ENCODE measurements around the gene ZBTB8A. TPM values are rescaled to one million over a fixed set of nuclear protein-coding genes. Genes with fewer than 3 reads are reported as not detected.
A peak's percentile ranks its signal among the peaks of the same experiment; 100 is the strongest.

Gene ZBTB8A
- total and polyA plus RNA-seq, 12 donors: 1.7 to 3.8 (median 3.0) TPM

DNA sequence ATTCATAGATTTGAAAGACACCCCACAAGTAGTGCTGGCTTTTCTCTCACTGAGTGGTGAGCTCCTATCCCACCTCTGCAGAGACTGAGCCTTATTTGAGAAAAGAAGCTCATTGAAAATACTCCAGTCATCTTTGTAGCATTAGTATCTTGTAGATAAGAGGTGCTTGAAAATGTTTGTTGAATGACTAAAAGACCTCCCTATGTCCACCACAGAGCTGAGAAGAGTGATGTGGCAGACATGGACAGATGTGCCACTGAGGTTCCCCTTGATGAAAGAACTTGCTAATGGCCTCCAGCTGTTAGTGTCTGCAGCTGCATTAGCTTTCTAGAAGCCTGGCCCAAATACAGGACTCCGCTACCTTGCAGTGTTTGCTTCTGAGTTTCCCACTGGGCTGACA, 29.3 kb upstream of the ZBTB8A start:
- H3K4me3 ChIP-seq: no peak overlapping the region
- TF ChIP-seq, protein P1, sequence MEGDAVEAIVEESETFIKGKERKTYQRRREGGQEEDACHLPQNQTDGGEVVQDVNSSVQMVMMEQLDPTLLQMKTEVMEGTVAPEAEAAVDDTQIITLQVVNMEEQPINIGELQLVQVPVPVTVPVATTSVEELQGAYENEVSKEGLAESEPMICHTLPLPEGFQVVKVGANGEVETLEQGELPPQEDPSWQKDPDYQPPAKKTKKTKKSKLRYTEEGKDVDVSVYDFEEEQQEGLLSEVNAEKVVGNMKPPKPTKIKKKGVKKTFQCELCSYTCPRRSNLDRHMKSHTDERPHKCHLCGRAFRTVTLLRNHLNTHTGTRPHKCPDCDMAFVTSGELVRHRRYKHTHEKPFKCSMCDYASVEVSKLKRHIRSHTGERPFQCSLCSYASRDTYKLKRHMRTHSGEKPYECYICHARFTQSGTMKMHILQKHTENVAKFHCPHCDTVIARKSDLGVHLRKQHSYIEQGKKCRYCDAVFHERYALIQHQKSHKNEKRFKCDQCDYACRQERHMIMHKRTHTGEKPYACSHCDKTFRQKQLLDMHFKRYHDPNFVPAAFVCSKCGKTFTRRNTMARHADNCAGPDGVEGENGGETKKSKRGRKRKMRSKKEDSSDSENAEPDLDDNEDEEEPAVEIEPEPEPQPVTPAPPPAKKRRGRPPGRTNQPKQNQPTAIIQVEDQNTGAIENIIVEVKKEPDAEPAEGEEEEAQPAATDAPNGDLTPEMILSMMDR (IDR thresholded peaks at IDR 0.05): no peak
- H3K27me3 ChIP-seq: no peaks in the 10 kb centered on the region
- WGBS, 2 donors: 92 to 100% methylated on average over 1 of the region's 1 CpG
- DNase-seq: no peak
- no peaks in the 10 kb centered on the region for H3K9me3 ChIP-seq
- no peaks in the 10 kb centered on the region for H3K36me3 ChIP-seq
- H3K4me1 ChIP-seq: no peaks in the 10 kb centered on the region
- no peak for ATAC-seq
- no peak overlapping the region for H3K27ac ChIP-seq
- intact Hi-C loops (cut with DNase I): loop anchor here in 4 of 10 donors (10.0 kb wide), 3 partner anchors 105 to 365 kb away; partner anchors contain the start of gene FNDC5 (in 1 of the 4)

DNA sequence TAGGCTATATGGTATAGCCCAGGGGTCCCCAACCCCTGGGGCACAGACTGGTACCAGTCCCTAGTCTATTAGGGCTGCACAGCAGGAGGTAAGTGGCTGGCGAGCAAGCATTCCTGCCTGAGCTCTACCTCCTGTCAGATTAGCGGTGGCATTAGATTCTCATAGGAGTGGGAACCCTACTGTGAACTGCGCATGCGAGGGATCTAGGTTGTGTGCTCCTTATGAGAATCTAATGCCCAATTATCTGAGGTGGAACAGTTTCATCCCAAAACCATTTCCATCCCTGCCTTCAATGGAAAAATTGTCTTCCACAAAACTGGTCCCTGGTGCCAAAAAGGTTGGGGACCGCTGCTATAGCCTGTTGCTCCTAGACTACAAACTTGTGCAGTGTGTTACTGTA, 22.8 kb upstream of the ZBTB8A start:
- no peak for ATAC-seq
- intact Hi-C loops (cut with DNase I): loop anchor here in 5 of 10 donors (5.0 to 10.0 kb wide), 4 partner anchors 98 to 358 kb away; partner anchors contain the start of gene FNDC5 (in 1 of the 5)
- TF ChIP-seq, protein P1 (IDR thresholded peaks at IDR 0.05): no peak
- H3K27ac ChIP-seq: no peak overlapping the region
- H3K36me3 ChIP-seq: no peaks in the 10 kb centered on the region
- H3K9me3 ChIP-seq: no peaks in the 10 kb centered on the region
- no peak overlapping the region for H3K4me3 ChIP-seq
- WGBS, 2 donors: 88 to 90% methylated on average over 5 of the region's 5 CpGs
- H3K4me1 ChIP-seq: peaks cover 0 to 10% (median 0%) of the 10 kb centered on the region in 9 donors
- no peak for DNase-seq
- H3K27me3 ChIP-seq: no peaks in the 10 kb centered on the region

DNA sequence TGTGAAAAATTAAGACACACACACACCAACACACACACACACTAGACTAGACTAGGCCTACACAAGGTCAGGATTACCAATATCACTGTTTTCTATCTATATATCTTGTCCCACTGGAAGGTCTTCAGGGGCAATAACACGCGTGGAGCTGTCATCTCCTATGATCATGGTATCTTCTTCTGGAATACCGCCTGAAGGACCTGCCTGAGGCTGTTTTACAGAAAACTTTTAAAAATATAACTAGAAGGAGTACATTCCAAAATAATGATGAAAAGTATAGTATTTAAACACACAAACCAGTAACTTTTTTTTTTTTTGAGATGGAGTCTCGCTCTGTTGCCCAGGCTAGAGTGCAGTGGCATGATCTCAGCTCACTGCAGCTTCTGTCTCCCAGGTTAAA, 20.3 kb upstream of the ZBTB8A start:
- H3K27ac ChIP-seq: no peak overlapping the region
- no peaks in the 10 kb centered on the region for H3K36me3 ChIP-seq
- TF ChIP-seq, protein P1 (IDR thresholded peaks at IDR 0.05): no peak
- intact Hi-C loops (cut with DNase I): loop anchor here in 5 of 10 donors (5.0 to 10.0 kb wide), 4 partner anchors 96 to 356 kb away; partner anchors contain the start of gene FNDC5 (in 1 of the 5)
- H3K27me3 ChIP-seq: no peaks in the 10 kb centered on the region
- ATAC-seq (no peak), DNase-seq (no peak)
- no peaks in the 10 kb centered on the region for H3K9me3 ChIP-seq
- peaks cover 0 to 10% (median 0%) of the 10 kb centered on the region in 9 donors for H3K4me1 ChIP-seq
- 91 to 93% methylated on average over 4 of the region's 4 CpGs for WGBS, 2 donors
- no peak overlapping the region for H3K4me3 ChIP-seq

- DNase-seq (no peak), ATAC-seq (no peak)
- Histone ChIP-seq H3K27ac (no peak overlapping the region), H3K27me3 (no peaks in the 10 kb centered on the region), H3K4me1 (peaks cover 0 to 10% (median 0%) of the 10 kb centered on the region in 9 donors), H3K4me3 (peak overlapping the region in 3 of 10 donors; percentile 41 to 46 (median 45)), H3K9me3 (no peaks in the 10 kb centered on the region), H3K36me3 (no peaks in the 10 kb centered on the region)
- WGBS, 2 donors: 82 to 86% methylated on average over 6 of the region's 6 CpGs
- intact Hi-C loops (cut with DNase I): loop anchor here in 4 of 10 donors (5.0 to 10.0 kb wide), 4 partner anchors 69 to 251 kb away; no protein-coding TSS in a partner anchor
- TF ChIP-seq, protein P1 (IDR thresholded peaks at IDR 0.05): no peak
Measured at GRCh38 chr1:32521165-32521564, 18.1 kb upstream of the ZBTB8A start.
